Cardiac atrium fibroblast (primary cell): ENCODE results near the gene GOLGA8N. TPM values are rescaled to one million over a fixed set of nuclear protein-coding genes. Genes with fewer than 3 reads are reported as not detected.

ENCODE experiments used
- total RNA-seq: library from RNA; depleted of rRNA; stranded (reverse); fragments of >200 nt; gene quantifications from 2 replicates; pipeline ENCODE4 v1.2.3, GENCODE V29; 2015

GOLGA8N gene
- total RNA-seq = 0.81 and 2.7 TPM in 2 replicates

DNA sequence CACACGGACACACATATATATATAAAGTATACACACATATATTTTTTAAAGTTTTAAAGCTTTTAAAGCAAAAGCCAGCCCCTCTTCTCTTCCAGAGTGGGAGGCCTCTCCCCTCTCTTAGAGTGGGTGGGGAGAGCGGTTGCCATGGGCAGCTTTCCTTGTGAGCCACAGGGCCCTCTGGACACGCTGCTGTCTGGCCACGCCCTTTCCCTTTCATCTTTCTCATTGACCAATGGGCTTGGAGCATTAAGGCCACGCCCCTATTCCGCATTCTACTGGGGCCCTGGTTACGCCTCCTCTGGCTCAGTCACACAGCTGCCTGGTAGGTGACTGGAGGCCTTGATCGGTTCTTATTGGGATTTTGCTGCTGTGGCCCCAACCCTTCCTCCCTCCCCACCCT is at the start of gene GOLGA8N:
GOLGA8N (plus strand) TSS at position 306 of the 400 bp plus-strand sequence.

DNA sequence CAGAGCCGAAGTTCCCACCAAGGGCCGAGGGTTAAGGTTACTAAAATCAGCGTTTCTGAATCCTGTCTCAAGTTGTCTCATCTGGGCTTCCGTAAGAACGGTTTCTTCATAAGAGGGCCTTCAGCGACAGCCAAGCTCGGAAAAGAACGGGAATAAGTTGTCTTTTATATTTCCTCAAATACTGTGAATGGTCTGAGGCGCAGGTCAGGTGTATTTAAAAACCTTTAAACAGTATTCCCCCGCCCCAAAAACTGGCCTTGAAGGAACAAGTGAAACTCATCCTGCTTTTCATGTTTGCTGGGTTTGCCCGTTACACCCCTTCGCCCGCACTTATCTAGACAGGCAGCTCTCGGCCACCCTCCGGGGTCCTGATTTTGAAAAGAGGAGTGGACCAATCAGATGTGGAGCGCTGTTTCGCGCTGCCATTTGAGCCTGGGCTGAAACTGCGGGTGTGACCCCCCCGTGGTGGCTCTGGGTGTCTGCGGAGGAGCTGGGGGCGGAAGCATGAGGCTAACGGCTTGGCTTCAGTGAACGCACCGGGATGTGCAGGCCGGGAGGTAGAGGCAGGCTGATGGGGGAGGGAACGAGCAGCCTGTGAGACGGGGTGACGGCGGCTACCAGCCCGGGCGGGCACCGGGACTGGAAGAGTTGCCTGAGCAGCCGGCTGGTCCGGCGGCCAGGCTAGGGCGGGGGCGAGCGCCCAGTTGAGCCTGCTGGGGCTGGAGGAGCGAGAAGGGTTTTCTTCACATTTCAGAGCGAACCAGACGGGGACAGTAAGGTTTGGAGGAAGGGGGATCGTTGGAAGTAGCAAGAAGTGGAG is 22.0 kb downstream of the GOLGA8N start, which contains the start of gene ARHGAP11A:
ARHGAP11A (plus strand) TSS at position 454 of the 820 bp plus-strand sequence. CDS start 708 bp downstream, outside the sequence.

GRCh38 chr15:32641517-32642059 is 48.3 kb downstream of the GOLGA8N start, which contains the start of gene SCG5:
SCG5 (plus strand) TSS chr15:32641710; CDS start chr15:32643593, 1,883 bp downstream.

Other genes with a start within 250 kb of the GOLGA8N start
- not detected in 2 replicates for gene GOLGA8K, start 190.2 kb upstream of the GOLGA8N start, total RNA-seq
- gene GOLGA8O, start 137.8 kb upstream of the GOLGA8N start, total RNA-seq = 0.18 and 1.5 TPM in 2 replicates
- gene ARHGAP11A, start 22.0 kb downstream of the GOLGA8N start, total RNA-seq = 6.3 and 7.6 TPM in 2 replicates
- gene SCG5, start 48.3 kb downstream of the GOLGA8N start, total RNA-seq = 2.6 and 3.2 TPM in 2 replicates
- under 0.01 and 0.32 TPM in 2 replicates for gene GREM1, start 124.5 kb downstream of the GOLGA8N start, total RNA-seq